Testis (tissue), 3 donors: ENCODE results near the gene IQGAP1. TPM values are rescaled to one million over a fixed set of nuclear protein-coding genes. Genes with fewer than 3 reads are reported as not detected.
"Not testable (repeated sequence)": the region's sequence is repeated elsewhere in the genome, so short reads cannot be mapped to it uniquely, and the experiment has no call there.

Source experiments
- DNase-seq: peaks from one replicate; pipeline ENCODE4 v3.0.0-alpha.2; 2019
- H3K27ac ChIP-seq, 2 donors: fragments of 200-600 bp; sonication (generic); one replicate each; pipeline ENCODE4 v1.5.1; 2019
- H3K27me3 ChIP-seq: fragments of 200-600 bp; sonication (generic); one replicate; pipeline ENCODE4 v1.5.1; 2019
- H3K36me3 ChIP-seq: fragments of 200-600 bp; sonication (generic); one replicate; pipeline ENCODE4 v1.5.1; 2017; ENCODE audit warnings: low read depth; ENCODE audit errors: missing control alignments
- H3K4me1 ChIP-seq: fragments of 200-600 bp; sonication (generic); one replicate; pipeline ENCODE4 v1.5.1; 2019
- H3K4me3 ChIP-seq, 2 donors: fragments of 200-600 bp; sonication (generic); one replicate each; pipeline ENCODE4 v1.5.1; 2017 to 2019
- H3K9me3 ChIP-seq: fragments of 200-600 bp; sonication (generic); one replicate; pipeline ENCODE4 v1.5.1; 2017
- POLR2A ChIP-seq: fragments of 450-650 bp; IDR thresholded peaks from one replicate; pipeline ENCODE4 v1.6.1; 2017; ENCODE audit warnings: antibody characterized with exemption, mild to moderate bottlenecking, moderate library complexity
- WGBS, 2 donors: methylation state at CpG; one replicate each; pipeline ENCODE4 v1.1.5; 2018; 5-methylcytosine and 5-hydroxymethylcytosine counted together
- intact Hi-C: fragments of 100-400 bp; cut with DNase I; formaldehyde crosslinking; loops from one replicate; pipeline ENCODE4 v1.15.1; 2023; ENCODE audit warnings: low total_unique reads
- polyA plus RNA-seq: library from polyadenylated mRNA; stranded (reverse); fragments of 350-450 nt; fragmentation: Illumina TruSeq; extraction: RNeasy Lipid Tissue Mini Kit (QIAGEN cat#74804); gene quantifications from one replicate; pipeline ENCODE4 v1.2.3, GENCODE V29; 2014; ENCODE audit warnings: low read depth, low replicate concordance; ENCODE audit not compliant: insufficient read depth
- total RNA-seq, 2 donors: library from RNA; depleted of rRNA; stranded (reverse); fragments of >200 nt; gene quantifications; one replicate each; pipeline ENCODE4 v1.2.3, GENCODE V29; 2016
- TF ChIP-seq, protein P1 (sequence below), 3 experiments: fragments of 450-650 bp in 2 of 3; fragments of 200-600 bp in 1 of 3; sonication (generic) in 1 of 3; IDR thresholded peaks; one replicate each; pipeline ENCODE4 v1.5.1; 2016 to 2019; ENCODE audit warnings: antibody characterized with exemption in 3 of 3, mild to moderate bottlenecking in 2 of 3, moderate library complexity in 1 of 3

The IQGAP1 gene
- total and polyA plus RNA-seq, 3 donors from 2014 or later = 44.4 to 102 (median 86.9) TPM

DNA sequence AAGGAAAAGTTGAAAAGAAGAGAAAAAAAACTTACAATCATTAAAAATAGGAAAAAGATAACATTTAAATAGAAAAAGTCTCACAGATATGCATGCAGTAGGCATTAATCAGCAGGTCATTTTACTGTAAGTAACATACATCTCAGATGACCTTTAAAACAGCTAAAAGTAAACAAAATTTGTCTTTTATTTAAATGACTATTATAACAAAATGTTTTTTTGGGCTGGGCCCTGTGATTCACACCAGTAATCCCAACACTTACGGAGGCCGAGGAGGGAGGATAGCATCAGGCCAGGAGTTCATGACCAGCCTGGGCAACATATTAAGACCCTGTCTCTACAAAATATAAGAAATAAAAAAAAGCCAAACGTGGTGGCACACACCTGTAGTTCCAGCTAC, 14.7 kb downstream of the IQGAP1 start:
- Histone ChIP-seq H3K27ac (peak overlapping the region in 1 of 2 donors; percentile 26), H3K9me3 (no peaks in the 10 kb centered on the region), H3K27me3 (no peaks in the 10 kb centered on the region), H3K4me3 (no peak overlapping the region), H3K36me3 (no peaks in the 10 kb centered on the region), H3K4me1 (peaks cover 24% of the 10 kb centered on the region)
- TF ChIP-seq, protein P1, sequence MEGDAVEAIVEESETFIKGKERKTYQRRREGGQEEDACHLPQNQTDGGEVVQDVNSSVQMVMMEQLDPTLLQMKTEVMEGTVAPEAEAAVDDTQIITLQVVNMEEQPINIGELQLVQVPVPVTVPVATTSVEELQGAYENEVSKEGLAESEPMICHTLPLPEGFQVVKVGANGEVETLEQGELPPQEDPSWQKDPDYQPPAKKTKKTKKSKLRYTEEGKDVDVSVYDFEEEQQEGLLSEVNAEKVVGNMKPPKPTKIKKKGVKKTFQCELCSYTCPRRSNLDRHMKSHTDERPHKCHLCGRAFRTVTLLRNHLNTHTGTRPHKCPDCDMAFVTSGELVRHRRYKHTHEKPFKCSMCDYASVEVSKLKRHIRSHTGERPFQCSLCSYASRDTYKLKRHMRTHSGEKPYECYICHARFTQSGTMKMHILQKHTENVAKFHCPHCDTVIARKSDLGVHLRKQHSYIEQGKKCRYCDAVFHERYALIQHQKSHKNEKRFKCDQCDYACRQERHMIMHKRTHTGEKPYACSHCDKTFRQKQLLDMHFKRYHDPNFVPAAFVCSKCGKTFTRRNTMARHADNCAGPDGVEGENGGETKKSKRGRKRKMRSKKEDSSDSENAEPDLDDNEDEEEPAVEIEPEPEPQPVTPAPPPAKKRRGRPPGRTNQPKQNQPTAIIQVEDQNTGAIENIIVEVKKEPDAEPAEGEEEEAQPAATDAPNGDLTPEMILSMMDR (IDR thresholded peaks at IDR 0.05) = no peak
- no peak for TF ChIP-seq POLR2A
- WGBS, 2 donors = 81 to 86% methylated on average over 3 of the region's 3 CpGs
- intact Hi-C loops = no loop called here
- no peak for DNase-seq

DNA sequence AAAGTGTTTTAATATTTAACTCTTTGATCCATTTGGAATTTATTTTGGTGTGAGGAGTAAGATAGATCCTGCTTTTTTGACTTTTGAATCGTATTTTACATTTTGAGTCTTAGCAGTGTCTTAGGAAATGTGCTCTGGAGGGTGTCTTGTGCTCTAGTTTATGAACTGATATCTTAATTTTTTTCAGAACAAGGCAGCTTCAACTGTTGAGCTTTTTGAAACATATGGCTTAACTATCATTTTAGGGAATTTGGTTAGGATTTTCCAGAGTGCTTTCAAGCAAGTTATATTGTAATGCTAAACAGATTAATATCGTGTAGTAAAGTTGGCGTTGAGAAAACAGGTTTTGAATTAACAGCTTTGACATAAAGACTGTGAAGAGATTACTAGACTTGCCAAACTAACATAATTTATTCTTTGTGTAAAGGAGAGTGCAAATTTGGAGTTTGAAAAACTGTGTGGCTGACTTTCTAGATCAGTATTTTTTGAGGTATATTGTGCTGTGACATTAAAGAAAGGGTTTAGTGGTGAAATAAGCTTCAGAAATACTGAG, 17.1 kb downstream of the IQGAP1 start:
- H3K27me3 ChIP-seq = no peaks in the 10 kb centered on the region
- H3K9me3 ChIP-seq = no peaks in the 10 kb centered on the region
- no peaks in the 10 kb centered on the region for H3K36me3 ChIP-seq
- 68 to 87% methylated on average over 3 of the region's 3 CpGs for WGBS, 2 donors
- TF ChIP-seq POLR2A = no peak
- TF ChIP-seq, protein P1 (IDR thresholded peaks at IDR 0.05) = no peak
- DNase-seq = no peak
- H3K4me3 ChIP-seq = no peak overlapping the region
- H3K27ac ChIP-seq = no peak overlapping the region
- intact Hi-C loops = no loop called here
- peaks cover 24% of the 10 kb centered on the region for H3K4me1 ChIP-seq

DNA sequence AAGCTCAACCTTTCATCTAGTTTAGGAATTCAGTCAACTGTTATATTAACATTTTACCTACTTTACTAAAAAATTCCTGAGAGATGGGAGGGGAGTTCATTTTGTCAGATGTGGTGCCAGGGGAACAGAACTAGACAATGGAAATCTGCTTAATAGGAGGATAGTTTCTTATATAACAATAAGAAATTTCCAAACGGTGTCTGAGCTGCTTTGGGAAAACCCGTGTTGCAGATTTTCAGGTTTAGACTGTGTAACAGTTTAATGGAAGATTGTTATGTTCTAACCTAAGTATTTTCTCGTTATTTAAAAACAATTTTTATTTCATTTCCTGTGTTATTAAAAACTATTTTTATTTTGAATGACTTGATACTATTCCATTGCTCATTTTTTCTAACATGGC, 19.3 kb downstream of the IQGAP1 start:
- Histone ChIP-seq H3K4me1 (peaks cover 8% of the 10 kb centered on the region), H3K27me3 (no peaks in the 10 kb centered on the region)
- 58 to 61% methylated on average over 3 of the region's 3 CpGs for WGBS, 2 donors

DNA sequence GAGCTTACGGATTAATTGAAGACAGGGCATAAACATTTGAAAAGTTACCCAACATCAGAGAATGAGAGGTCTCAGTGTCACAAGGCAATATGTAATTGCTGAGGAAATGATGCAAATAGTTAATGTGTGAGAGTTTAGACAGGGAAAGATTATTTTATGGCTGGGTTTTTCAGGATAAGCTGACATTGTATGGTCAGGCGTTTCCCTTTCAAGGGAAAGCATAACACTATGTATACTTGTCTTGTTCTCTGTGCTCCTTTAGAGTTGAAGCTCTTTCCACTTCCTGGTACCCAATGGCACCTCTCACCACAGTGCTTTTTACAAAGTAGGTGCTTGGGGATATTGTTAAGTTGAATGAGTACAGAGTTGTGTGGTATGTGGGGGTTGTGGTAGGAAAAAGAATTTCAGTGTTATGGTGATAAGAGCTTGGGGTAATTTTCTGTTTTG, 19.9 kb downstream of the IQGAP1 start:
- H3K27me3 ChIP-seq = no peaks in the 10 kb centered on the region
- no peak overlapping the region for H3K4me3 ChIP-seq
- no peaks in the 10 kb centered on the region for H3K36me3 ChIP-seq
- 72 to 82% methylated on average over 2 of the region's 2 CpGs for WGBS, 2 donors
- intact Hi-C loops = no loop called here
- H3K4me1 ChIP-seq = peaks cover 2% of the 10 kb centered on the region
- TF ChIP-seq, protein P1 (IDR thresholded peaks at IDR 0.05) = no peak
- TF ChIP-seq POLR2A = no peak
- DNase-seq = no peak
- H3K9me3 ChIP-seq = no peaks in the 10 kb centered on the region
- H3K27ac ChIP-seq = no peak overlapping the region

More for the DNA sequence above, 19.3 kb downstream of the IQGAP1 start:
- intact Hi-C loops = no loop called here
- no peak for TF ChIP-seq POLR2A
- TF ChIP-seq, protein P1 (IDR thresholded peaks at IDR 0.05) = no peak
- Histone ChIP-seq H3K4me3 (no peak overlapping the region), H3K9me3 (no peaks in the 10 kb centered on the region), H3K27ac (no peak overlapping the region), H3K36me3 (no peaks in the 10 kb centered on the region)
- no peak for DNase-seq

DNA sequence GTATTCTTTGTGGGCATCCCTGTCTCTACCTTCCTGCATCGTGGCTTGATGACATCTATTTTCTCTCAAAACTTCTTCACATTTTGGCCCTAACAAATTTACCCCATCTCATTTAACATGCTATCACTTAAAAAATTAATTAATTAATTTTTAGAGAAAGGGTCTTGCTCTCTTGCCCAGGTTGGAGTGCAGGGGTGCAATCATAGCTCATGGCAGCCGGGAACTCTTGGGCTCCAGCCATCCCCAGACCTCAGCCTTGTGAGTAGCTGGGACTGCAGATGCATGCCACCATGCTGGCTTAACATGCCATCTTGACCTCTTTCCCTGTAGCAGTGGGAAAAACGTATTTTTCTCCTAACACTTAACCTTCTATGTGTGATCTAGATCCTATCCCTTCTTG, 20.6 kb downstream of the IQGAP1 start:
- Histone ChIP-seq H3K4me1 (no peaks in the 10 kb centered on the region), H3K4me3 (no peak overlapping the region), H3K27me3 (no peaks in the 10 kb centered on the region), H3K36me3 (no peaks in the 10 kb centered on the region), H3K27ac (no peak overlapping the region), H3K9me3 (no peaks in the 10 kb centered on the region)
- WGBS, 2 donors = 87 to 95% methylated on average over 3 of the region's 3 CpGs
- intact Hi-C loops = no loop called here
- TF ChIP-seq, protein P1 (IDR thresholded peaks at IDR 0.05) = no peak
- TF ChIP-seq POLR2A = no peak
- DNase-seq = no peak

DNA sequence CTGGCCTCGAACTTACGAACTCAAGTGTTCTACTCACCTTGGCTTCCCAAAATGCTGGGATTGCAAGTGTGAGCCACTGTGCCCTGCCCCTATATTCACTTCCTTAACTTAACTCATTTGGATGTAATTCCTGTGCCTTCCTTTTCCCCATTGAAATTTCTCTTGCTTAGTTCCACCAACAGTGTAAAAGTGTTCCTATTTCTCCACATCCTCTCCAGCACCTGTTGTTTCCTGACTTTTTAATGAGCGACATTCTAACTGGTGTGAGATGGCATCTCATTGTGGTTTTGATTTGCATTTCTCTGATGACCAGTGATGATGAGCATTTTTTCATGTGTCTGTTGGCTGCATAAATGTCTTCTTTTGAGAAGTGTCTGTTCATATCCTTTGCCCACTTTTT, 21.5 kb downstream of the IQGAP1 start:
- H3K4me3 ChIP-seq, H3K27ac ChIP-seq, DNase-seq, H3K36me3 ChIP-seq, H3K9me3 ChIP-seq, intact Hi-C loops, H3K27me3 ChIP-seq, H3K4me1 ChIP-seq: not testable (repeated sequence)
- 94 to 98% methylated on average over 3 of the region's 3 CpGs for WGBS, 2 donors

DNA sequence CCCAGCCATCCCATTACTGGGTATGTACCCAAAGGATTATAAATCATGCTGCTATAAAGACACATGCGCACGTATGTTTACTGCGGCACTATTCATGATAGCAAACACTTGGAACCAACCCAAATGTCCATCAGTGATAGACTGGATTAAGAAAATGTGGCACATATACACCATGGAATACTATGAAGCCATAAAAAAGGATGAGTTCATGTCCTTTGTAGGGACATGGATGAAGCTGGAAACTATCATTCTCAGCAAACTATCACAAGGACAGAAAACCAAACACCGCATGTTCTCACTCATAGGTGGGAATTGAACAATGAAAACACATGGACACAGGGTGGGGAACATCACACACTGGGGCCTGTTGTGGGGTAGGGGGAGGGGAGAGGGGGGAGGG, 22.3 kb downstream of the IQGAP1 start:
- 97 to 98% methylated on average over 4 of the region's 4 CpGs for WGBS, 2 donors
- H3K4me3 ChIP-seq, H3K27me3 ChIP-seq, H3K36me3 ChIP-seq, intact Hi-C loops, H3K4me1 ChIP-seq, DNase-seq, H3K27ac ChIP-seq, H3K9me3 ChIP-seq: not testable (repeated sequence)
